GM12801 (cell line): ENCODE measurements around the gene ZSCAN25.

ENCODE experiments used
- TF ChIP-seq, protein P1 (sequence below): IDR thresholded peaks from one replicate; pipeline ENCODE4 v1.5.1; 2011; ENCODE audit warnings: control low read depth; ENCODE audit not compliant: insufficient read length; ENCODE audit errors: extremely low read depth

The ZSCAN25 gene

GRCh38 chr7:99622596-99622995, 5.8 kb downstream of the ZSCAN25 start:
- TF ChIP-seq, protein P1, sequence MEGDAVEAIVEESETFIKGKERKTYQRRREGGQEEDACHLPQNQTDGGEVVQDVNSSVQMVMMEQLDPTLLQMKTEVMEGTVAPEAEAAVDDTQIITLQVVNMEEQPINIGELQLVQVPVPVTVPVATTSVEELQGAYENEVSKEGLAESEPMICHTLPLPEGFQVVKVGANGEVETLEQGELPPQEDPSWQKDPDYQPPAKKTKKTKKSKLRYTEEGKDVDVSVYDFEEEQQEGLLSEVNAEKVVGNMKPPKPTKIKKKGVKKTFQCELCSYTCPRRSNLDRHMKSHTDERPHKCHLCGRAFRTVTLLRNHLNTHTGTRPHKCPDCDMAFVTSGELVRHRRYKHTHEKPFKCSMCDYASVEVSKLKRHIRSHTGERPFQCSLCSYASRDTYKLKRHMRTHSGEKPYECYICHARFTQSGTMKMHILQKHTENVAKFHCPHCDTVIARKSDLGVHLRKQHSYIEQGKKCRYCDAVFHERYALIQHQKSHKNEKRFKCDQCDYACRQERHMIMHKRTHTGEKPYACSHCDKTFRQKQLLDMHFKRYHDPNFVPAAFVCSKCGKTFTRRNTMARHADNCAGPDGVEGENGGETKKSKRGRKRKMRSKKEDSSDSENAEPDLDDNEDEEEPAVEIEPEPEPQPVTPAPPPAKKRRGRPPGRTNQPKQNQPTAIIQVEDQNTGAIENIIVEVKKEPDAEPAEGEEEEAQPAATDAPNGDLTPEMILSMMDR: no peak

DNA sequence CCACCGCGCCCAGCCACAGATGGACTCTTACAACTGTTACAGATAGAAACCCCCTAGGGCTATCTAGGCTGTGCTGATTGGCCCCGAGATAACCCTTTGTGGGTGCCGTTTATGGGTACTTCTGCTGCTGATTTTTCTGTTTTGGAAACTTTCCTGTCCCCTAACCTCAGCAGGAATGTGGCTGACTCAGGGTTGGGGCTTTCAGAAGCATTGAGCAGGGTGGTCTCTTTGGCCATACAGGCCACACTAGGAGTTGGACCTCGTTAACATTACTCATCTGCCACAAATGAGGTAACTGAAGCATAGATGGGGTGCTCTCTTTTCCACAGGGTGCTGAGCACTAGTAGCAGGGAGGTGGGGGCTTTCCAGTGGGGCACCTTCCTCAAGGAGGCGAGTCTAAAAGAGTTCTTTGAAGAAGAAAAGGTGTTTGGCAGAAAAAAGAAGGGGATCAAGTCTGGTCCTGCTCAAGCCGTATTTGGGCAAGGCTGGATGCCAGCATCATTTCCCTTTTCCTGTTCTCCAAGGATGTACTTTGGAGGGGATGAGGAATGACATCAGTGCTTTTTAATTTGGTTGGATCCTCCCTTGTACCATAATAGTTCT, 6.4 kb downstream of the ZSCAN25 start:
- TF ChIP-seq, protein P1: no peak

- TF ChIP-seq, protein P1: no peak
Observed at GRCh38 chr7:99623702-99624447, 7.1 kb downstream of the ZSCAN25 start.

DNA sequence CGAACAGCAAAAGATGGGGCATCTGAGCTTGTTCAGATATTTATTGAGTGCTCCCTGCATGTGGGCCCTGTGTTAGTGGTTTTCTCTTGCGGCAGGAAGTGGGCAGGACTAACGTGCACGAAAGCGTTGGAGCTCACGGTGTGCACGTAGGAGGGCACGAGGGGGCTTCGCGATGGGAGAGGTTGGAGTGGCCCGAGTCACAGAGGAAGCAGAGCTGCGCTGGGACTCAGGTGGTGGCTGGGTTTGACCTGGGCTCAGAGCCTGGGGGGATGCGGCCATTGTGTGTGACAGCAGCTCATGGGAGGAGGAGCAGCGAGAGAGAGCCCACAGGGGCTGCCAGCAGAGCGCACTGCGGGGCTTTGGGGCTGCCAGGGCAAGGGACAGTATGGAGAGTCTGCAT, 7.7 kb downstream of the ZSCAN25 start:
- TF ChIP-seq, protein P1: no peak

GRCh38 chr7:99625321-99625720, 8.6 kb downstream of the ZSCAN25 start:
- TF ChIP-seq, protein P1: no peak

DNA sequence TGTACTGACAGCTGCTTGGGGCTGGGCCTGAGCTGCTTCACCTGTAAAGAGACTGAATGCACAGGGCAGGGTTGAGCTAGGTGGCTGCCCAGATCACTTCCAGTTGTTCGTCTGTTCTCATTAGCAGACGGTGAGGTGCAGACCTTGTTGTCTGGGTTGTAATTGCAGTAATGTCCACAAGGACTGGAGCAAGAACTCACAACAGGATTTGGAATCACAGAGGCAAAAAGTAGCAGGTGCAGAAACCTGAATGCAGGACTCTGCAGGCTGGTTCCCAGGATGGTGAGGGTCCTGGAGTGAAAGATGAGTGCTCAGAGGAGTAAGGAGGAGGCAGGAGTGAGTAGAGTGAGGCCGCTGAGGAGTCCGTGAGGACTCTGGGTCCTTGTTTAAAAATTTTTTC, 9.2 kb downstream of the ZSCAN25 start:
- TF ChIP-seq, protein P1: no peak

DNA sequence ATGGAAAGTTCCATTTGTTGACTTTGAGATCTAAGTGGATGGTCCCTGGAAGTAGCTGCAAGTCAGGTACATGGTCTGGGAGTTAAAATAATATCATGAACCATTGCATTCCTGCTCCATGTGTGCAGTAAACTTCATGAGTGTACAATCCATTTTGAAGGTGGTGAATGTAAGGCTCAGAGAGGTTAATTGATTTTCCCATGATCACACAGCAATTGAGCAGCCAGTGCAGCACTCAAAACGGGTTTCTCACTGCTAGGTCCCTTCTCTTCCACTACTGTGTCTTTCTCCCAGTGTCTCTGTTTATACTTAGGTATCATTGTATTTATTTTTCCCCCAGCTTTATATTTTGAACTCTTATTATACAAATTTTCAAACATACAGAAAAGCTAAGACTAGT, 9.9 kb downstream of the ZSCAN25 start:
- TF ChIP-seq, protein P1: no peak
